ENCODE data around the gene ERCC2.

GRCh38 chr19:45385392-45386221 lies 15.2 kb upstream of the ERCC2 start:
- TF ChIP-seq CTCF (optimal IDR thresholded peaks at IDR 0.05 in 1 of 3, IDR thresholded peaks at IDR 0.05 in 1 of 3, conservative IDR thresholded peaks at IDR 0.05 in 1 of 3; ENCODE audit: extremely low read depth in 1 of 3, insufficient read depth in 2 of 3, low read length in 3 of 3): no peak
- no peak for TF ChIP-seq EZH2 (IDR thresholded peaks at IDR 0.05; ENCODE audit: low read length)

Data from keratinocyte (primary cell).